HG03469 (cell line): ENCODE measurements around the gene ATOSB.

ENCODE experiments used
- ATAC-seq: cut with Tn5 transposase; IDR thresholded peaks from one replicate; pipeline ENCODE4 v1.9.1; 2021; ENCODE audit warnings: mild to moderate bottlenecking, moderate library complexity, moderate number of reproducible peaks; ENCODE audit not compliant: unreplicated experiment

The ATOSB gene

DNA sequence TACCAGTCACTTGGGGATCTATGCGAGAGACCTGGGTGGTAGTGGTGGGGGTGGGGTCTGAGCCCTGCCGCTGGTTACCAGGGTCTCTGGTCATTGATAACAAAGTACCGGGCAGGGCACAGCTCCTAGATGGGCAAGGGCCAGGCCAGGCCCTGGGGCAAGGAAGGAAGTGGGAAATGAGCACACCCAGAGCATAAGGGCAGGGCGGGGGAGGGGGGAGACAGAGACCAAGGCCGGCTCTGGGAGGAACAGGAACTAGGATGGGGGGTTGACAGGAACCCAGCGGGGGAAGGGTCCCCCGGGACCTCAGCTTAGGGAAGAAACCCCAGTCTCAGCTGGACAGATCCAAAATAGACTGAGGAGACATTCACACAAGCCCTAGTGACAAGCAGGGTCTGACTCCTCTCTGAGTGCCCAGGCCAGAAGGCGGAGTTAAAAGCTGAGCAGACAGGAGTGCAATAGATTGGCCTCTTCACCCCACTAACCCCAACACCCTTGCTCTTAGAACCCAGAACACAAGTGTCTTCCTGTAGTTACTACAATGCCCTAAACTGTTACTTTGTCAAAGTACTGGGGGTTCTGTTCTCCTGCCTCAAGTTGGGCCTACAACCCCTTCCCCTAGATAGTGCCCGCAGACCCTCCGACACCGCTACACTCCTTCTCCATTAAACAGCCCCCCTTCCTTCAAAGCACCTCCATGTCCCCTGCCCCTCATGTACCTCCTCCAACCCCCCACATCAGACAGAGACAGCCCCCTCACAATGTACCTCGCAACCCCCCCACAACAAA is 628 bp downstream of the ATOSB start:
- no peak for ATAC-seq

DNA sequence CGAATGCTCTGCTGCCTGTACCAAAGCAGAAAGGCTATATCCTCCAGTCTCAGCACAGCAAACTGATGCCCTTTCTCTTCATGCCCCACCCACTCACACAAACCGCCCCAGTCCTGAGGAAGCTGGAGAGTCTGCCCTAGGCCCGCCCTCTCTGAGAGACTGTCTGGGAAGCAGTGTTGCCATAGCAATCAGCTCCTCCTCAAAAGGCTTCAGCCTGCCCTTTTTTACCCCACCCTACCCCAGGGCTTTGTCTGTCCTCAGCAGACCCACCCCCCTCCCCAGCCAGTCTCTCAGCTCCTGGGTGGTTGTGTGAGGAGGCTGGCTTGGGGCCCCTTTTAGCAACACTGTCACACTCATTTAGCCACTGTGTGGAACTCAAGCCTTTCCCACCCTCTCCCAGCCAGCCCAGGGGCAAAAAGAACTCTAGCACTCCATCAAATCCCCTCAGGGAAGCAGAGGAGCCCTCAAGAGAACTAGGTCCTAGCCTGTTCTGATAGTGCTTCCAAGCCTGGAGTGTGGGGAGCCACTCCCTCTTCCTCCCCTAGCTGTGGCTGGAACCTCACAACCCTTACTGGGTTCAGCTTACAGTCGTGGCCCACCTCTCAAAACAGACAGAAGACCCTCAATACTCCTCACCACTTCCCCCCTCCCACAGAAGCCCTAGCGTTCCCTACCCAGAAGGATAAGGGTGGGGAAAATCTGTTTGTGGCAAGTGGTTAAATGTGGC is 1.4 kb downstream of the ATOSB start:
- no peak for ATAC-seq

GRCh38 chr9:35112257-35113020 is 3.2 kb downstream of the ATOSB start:
- no peak for ATAC-seq

DNA sequence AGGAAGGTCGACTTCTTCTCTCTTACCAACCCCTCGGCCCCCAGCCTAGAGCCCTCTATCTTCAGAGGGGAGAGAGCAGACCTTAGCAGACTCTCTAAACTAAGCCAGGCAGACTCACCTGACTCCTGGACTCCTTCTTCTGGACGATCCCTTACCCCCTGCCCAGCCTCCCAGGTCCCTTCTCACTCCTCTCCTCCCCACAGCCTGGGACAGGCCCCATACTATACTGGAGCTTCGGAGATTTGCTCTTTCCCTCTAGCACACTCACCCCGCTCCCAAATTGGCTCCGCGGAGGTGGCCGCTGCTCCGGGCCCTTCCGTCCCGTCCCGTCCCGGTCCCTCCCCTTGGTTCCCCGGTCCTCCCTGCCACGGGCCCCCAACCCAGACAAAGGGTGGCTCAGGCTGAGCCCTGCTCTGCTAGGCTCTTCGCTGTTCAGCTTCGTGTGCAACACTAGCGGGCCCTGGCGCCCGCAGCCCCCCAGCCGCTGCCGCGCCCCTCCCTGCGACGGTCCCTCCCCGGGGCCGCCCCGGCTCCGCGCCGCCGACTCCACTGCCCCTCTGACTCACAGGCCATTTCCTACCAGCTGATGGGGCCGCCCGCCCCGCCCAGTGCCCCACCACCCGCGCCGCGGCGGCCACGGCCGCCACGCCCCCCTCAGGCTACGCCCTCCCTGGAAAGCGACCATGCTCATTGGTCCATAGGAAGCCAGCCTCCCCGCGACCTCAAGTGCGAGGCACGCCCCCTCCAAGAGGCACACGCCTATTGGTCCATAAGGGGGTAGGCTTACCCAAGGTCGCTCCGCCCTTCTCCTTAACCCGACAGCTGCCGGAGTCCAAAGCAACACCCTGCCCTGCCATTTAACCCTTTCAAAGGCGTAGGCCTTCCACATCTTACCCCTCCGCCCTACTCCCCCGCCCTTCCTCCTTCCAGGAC is 4.4 kb downstream of the ATOSB start:
- ATAC-seq: peak; percentile 48

- ATAC-seq: no peak
Measured at GRCh38 chr9:35110327-35110761, 5.3 kb downstream of the ATOSB start.

DNA sequence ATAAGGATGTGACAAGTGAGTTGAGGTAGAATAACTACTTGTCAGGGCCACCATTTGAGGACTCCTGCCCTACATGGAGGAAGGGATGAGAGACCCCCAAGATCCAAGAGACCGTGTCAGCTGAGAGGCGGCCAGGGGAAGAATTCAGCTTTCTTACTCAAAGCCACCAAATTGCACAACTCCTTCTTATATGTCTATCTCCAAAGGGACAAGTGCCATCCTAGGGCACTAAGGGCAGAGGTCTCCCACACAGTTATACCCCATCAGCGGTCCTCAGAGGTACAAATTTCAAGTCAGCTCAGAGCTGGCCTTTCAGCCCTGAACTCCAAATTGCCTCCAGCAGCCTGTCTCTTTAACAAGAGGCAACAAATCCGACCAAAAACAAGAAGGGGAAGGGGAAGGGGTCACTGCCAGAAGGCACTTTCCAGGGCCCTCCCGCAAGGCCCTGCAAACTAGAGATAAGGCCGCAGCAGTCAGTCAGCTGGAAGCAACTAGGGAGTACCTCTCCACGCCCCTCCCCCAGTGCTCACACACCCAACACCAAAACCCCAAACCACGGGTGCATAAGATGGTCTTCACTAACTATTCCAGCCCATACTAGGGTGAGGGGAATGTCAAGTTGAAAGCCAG is 6.6 kb downstream of the ATOSB start:
- no peak for ATAC-seq

DNA sequence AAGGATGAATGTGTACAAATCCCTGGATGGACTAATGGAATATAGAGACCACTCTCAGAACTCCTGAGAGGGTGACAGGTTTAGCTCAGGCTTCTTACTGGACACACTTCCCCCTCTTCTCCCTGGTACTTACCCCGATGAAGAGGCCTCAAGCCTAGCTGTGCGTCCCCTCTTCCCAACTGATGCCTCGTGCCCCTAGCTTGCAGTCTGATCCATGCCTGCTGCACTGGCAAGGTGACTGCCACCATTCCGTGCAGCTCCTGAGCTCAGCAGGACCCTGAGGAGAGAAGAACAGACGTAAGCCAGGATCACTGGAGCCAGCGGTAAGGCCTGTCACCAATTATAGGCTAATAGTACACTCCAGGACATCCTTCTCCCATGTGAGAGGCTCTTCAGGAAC is 7.2 kb downstream of the ATOSB start:
- no peak for ATAC-seq

DNA sequence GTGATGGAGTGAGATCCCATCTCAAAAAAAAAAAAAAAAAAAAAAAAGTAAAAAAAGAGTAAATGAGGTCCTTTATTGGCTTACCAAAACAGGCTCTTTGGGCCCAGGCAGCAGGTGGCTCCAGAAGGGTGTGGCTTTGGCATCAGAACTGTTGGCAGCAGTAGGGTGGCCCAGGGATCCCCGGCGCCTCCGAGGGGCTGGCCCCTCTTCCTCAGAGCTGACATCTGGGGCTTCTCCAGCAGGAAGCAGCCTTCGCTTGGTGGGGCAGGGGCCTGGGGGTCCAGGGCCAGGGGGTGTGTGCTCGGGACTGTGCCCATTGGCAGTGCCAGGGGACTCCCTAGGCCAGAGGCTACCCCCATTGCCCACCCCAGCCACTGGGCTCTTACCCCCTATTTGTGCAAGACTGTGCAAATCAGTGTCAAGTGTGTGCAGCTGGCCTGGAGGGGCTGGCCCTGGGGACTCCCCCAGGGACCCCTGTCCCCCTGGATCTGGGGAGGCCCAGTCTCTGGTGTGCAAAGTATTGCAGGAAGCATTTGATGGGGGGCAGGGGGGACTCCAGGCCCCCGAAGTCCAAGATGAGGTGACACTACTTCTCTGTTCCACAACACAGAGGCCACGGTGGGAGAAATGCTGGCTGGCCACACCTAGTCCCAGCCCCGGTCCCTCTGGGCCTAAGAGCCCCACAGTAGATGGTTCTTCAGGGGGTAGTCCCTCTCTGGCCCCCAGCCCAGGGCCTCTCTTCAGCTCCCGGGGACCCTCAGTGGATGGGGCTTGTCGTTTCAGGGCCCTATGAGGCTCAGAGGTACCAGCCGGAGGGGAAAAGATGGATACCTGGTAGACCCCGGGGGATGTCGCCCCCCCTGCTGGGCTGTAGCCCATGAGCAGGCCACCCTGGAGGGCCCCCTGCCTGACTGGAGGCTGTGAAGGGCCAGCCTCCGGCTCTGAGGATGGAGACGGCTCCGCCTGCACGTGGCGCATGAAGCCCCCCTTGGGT is 8.1 kb downstream of the ATOSB start:
- no peak for ATAC-seq

- ATAC-seq: no peak
Measured at GRCh38 chr9:35106343-35106730, 9.3 kb downstream of the ATOSB start.

DNA sequence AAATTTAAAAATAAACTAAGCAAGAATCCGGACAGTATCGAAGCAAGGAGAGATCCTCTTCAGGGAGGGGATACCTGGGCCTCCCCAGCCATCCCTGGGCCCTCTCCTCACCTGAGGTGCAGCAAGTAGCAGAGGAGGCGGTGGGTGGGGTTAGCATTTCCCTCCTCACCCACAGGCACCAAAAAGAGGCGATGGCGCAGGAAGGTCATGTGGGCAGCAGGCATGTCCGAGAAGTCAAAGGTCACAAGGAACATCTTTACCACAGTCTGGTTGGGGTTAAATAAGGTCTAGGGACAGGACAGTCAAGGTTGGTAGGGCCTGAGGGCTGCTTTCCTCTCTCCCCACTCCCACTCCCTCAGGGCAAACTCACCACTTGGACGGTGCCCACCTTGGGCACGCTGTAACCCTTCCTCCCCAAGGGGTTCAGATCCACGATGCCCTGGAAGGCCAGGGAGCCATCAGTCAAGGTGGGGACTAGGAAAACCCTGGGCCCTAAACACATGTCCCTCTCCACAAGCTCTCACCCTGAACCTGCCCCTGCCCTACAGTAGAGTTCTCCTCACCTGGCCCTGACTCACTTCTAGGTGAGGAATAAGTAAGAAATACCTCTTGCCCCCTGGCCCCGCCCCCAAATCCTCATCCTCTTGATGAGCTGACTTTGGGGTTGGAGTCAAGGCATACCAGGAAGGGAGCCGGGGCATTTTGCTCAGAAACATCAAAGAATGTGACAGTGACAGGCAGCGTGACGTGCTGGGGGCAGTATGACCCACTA is 9.9 kb downstream of the ATOSB start:
- ATAC-seq: no peak

DNA sequence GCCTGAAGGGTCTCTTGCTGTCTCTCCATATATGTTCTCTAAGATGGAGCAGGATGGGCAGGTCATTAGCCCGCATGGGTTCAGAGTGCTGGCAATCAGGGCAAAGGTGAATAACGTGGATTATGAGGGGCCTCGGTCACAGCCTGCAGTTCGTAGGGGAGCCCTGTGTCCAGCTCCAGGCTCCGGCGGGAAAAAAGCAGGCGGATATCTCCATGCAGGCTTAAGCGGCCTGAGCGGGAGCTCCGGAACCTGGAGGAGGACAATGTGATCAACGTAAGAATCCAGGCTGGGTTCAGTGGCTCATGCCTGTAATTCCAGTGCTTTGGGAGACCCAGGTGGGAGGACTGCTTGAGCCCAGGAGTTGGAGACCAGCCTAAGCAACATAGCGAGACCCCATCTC is 10.5 kb downstream of the ATOSB start:
- ATAC-seq: no peak

- ATAC-seq: no peak
Measured at GRCh38 chr9:35104586-35104985, 11.1 kb downstream of the ATOSB start.

GRCh38 chr9:35103660-35104191 is 11.9 kb downstream of the ATOSB start:
- no peak for ATAC-seq

GRCh38 chr9:35102769-35103659 is 12.6 kb downstream of the ATOSB start, which contains the start of gene STOML2:
STOML2 (minus strand) TSS chr9:35103131; CDS start chr9:35103094, 37 bp downstream.
- ATAC-seq: peak; percentile 93

GRCh38 chr9:35102465-35102768 is 13.2 kb downstream of the ATOSB start:
- ATAC-seq: no peak

GRCh38 chr9:35097573-35097972 is 18.1 kb downstream of the ATOSB start:
- no peak for ATAC-seq
